Nephron (organoid): ENCODE results near the gene GHITM.
"Not testable (repeated sequence)": the region's sequence is repeated elsewhere in the genome, so short reads cannot be mapped to it uniquely, and the experiment has no call there.

Experiments used
- H3K27ac Mint-ChIP-seq, 3 experiments: 2 replicates each; pipeline ENCODE4 v1.8.0; 2020; ENCODE audit warnings: mixed read lengths in 3 of 3, mild to moderate bottlenecking in 2 of 3, moderate library complexity in 1 of 3
- H3K27me3 Mint-ChIP-seq: 2 replicates; pipeline ENCODE4 v1.8.0; 2021; ENCODE audit warnings: low read depth, mild to moderate bottlenecking, moderate library complexity, mixed read lengths
- H3K36me3 Mint-ChIP-seq: 2 replicates; pipeline ENCODE4 v1.8.0; 2020; ENCODE audit warnings: low read depth, mixed read lengths
- H3K4me1 Mint-ChIP-seq: 2 replicates; pipeline ENCODE4 v1.8.0; 2020; ENCODE audit warnings: mixed read lengths
- H3K4me3 Mint-ChIP-seq, 3 experiments: 2 replicates each; pipeline ENCODE4 v1.8.0; 2020; ENCODE audit warnings: mild to moderate bottlenecking in 3 of 3, mixed read lengths in 3 of 3, moderate library complexity in 2 of 3
- H3K9me3 Mint-ChIP-seq: 2 replicates; pipeline ENCODE4 v1.8.0; 2020; ENCODE audit warnings: mixed read lengths
- TF ChIP-seq, protein P1 (sequence below), 3 experiments: fragments of 200-600 bp; sonication (generic); IDR thresholded peaks; one replicate each; pipeline ENCODE4 v1.5.0; 2021; ENCODE audit warnings: antibody characterized with exemption in 3 of 3; ENCODE audit not compliant: unreplicated experiment in 3 of 3

The GHITM gene

DNA sequence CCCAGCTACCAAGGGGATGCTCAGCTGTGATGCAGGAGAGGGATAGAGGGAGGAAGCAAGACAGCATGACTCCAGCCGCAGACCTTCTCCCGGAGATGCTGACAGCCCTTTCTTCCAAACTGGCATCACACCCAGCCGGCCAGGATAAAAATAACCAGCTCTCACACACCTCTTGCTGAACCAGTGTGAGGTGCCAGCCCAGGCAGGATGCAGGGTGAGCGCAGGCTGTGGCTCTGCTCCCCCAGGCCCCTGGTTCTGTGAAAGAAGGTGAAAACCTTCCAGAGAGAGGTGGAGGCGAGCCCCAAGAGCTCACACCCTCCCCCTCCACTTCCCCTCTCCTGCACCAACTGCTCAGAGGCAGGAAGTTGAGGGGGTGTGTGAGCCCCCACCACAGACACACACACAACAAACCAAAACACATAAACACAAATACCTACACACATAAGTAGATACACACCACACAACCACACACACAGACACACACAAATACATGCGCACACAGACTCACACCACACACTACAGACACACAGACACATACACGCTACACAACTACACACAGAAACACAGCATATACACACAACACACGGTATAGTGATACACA is 38.3 kb downstream of the GHITM start:
- H3K27ac Mint-ChIP-seq, result no peak overlapping the region
- H3K27me3 Mint-ChIP-seq, result no peaks in the 10 kb centered on the region
- H3K9me3 Mint-ChIP-seq, result no peaks in the 10 kb centered on the region
- TF ChIP-seq, protein P1, sequence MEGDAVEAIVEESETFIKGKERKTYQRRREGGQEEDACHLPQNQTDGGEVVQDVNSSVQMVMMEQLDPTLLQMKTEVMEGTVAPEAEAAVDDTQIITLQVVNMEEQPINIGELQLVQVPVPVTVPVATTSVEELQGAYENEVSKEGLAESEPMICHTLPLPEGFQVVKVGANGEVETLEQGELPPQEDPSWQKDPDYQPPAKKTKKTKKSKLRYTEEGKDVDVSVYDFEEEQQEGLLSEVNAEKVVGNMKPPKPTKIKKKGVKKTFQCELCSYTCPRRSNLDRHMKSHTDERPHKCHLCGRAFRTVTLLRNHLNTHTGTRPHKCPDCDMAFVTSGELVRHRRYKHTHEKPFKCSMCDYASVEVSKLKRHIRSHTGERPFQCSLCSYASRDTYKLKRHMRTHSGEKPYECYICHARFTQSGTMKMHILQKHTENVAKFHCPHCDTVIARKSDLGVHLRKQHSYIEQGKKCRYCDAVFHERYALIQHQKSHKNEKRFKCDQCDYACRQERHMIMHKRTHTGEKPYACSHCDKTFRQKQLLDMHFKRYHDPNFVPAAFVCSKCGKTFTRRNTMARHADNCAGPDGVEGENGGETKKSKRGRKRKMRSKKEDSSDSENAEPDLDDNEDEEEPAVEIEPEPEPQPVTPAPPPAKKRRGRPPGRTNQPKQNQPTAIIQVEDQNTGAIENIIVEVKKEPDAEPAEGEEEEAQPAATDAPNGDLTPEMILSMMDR (IDR thresholded peaks at IDR 0.05; ENCODE audit: unreplicated experiment in 3 of 3), result no peak
- no peaks in the 10 kb centered on the region for H3K4me1 Mint-ChIP-seq
- no peak overlapping the region for H3K4me3 Mint-ChIP-seq
- H3K36me3 Mint-ChIP-seq, result no peaks in the 10 kb centered on the region

DNA sequence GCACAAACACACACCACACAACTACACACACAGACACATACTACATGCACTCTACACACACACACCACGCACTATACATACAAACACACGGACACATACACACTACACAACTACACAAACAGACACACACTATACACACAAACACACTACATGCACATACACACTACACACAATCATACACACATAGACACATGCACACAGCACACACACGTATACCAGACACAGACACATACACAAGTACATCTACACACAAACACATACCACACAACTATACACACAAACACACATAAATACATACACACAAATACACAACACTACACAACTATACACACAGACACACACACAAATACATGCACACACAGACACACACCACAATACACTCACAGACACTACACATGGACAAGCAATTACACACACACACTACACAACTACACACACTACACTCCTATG is 38.9 kb downstream of the GHITM start:
- Mint-ChIP-seq H3K27me3 (no peaks in the 10 kb centered on the region), H3K36me3 (no peaks in the 10 kb centered on the region), H3K27ac (no peak overlapping the region), H3K9me3 (no peaks in the 10 kb centered on the region), H3K4me3 (no peak overlapping the region), H3K4me1 (no peaks in the 10 kb centered on the region)
- TF ChIP-seq, protein P1 (IDR thresholded peaks at IDR 0.05; ENCODE audit: unreplicated experiment in 3 of 3), result no peak

DNA sequence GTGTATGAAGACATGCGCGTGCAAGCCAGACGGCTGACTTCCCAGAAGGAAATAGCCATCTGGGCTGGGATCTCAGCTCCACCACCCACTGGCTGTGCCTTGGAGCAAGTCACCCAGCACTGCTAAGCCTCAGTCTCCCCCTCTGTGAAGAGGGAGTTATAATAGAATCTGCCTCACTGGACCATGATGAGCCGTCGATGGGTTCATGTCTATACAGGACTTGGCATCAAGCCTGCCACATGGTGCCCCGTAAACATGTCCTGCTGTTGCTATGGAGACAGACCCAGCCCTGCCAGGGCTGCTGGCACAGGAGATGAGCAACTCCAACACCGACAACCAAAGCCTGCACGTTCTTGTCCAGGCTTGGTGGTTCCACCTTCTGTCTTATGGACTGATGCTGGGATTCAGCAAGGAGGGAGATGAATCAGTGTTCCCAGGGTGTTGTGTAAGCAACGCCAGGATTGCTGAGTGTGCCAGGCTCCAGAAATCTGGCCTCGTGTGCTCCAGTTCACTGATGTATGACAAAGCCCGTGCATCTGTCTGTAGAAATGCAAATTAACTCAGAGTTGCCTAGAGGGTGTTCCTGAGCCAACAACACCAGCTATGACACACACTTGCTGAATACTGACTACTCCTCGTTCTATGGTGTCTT is 39.9 kb downstream of the GHITM start:
- no peaks in the 10 kb centered on the region for H3K36me3 Mint-ChIP-seq
- H3K4me3 Mint-ChIP-seq, result no peak overlapping the region
- TF ChIP-seq, protein P1 (IDR thresholded peaks at IDR 0.05; ENCODE audit: unreplicated experiment in 3 of 3), result no peak
- no peaks in the 10 kb centered on the region for H3K4me1 Mint-ChIP-seq
- no peak overlapping the region for H3K27ac Mint-ChIP-seq
- H3K9me3 Mint-ChIP-seq, result no peaks in the 10 kb centered on the region
- H3K27me3 Mint-ChIP-seq, result no peaks in the 10 kb centered on the region

DNA sequence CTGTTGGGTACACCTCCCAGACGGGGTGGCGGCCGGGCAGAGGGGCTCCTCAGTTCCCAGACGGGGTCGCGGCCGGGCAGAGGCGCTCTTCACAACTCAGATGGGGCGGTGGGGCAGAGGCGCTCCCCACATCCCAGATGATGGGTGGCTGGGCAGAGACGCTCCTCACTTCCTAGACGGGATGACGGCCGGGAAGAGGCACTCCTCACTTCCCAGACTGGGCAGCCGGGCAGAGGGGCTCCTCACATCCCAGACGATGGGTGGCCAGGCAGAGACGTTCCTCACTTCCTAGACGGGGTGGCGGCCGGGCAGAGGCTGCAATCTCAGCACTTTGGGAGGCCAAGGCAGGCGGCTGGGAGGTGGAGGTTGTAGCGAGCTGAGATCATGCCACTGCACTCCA is 41.1 kb downstream of the GHITM start:
- not testable (repeated sequence) for H3K4me1 Mint-ChIP-seq, H3K27me3 Mint-ChIP-seq, H3K9me3 Mint-ChIP-seq, H3K27ac Mint-ChIP-seq, H3K4me3 Mint-ChIP-seq, H3K36me3 Mint-ChIP-seq

DNA sequence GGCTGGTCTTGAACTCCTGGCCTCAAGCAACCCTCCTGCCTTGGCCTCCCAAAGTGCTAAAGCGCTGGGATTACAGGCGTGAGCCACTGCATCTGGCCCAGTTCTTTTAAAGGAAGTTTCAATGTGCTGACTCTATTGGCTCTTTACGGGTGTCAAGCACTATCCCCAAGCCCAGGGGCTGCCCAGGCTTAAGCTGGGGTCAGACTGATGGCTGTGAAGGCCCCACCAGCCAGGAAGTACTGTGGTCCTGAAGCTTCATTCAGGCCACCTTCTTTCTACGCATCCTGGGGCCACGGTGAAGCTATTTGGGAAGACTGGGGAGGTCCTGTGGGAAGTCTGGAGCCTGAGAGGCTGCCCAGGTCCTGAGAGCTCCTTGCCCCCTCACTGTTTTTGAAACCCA is 42.3 kb downstream of the GHITM start:
- TF ChIP-seq, protein P1 (IDR thresholded peaks at IDR 0.05; ENCODE audit: unreplicated experiment in 3 of 3), result no peak
- H3K9me3 Mint-ChIP-seq, result no peaks in the 10 kb centered on the region
- H3K4me3 Mint-ChIP-seq, result no peak overlapping the region
- H3K36me3 Mint-ChIP-seq, result no peaks in the 10 kb centered on the region
- no peaks in the 10 kb centered on the region for H3K4me1 Mint-ChIP-seq
- no peak overlapping the region for H3K27ac Mint-ChIP-seq
- H3K27me3 Mint-ChIP-seq, result no peaks in the 10 kb centered on the region

DNA sequence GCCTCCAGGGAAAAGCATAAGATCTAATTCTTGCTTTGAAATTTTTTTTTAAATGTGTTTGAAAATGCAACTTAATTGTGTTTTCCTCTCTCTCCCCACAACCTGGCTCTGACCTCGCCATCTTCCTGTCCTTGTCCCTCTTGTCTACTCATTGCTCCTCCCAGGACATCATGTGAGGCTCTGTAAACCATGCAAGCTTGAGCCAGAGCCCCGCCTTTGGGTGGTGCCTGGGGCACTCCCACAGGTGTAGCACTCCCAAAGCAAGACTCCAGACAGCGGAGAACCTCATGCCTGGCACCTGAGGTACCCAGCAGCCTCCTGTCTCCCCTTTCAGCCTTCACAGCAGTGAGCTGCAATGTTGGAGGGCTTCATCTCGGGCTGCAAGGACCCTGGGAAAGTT is 45.2 kb downstream of the GHITM start:
- Mint-ChIP-seq H3K36me3 (no peaks in the 10 kb centered on the region), H3K4me3 (no peak overlapping the region), H3K27ac (no peak overlapping the region), H3K27me3 (no peaks in the 10 kb centered on the region), H3K9me3 (no peaks in the 10 kb centered on the region), H3K4me1 (no peaks in the 10 kb centered on the region)
- TF ChIP-seq, protein P1 (IDR thresholded peaks at IDR 0.05; ENCODE audit: unreplicated experiment in 3 of 3), result no peak
